HG03066 (cell line): ENCODE measurements around the gene NKTR.
"Not testable (repeated sequence)": the region's sequence is repeated elsewhere in the genome, so short reads cannot be mapped to it uniquely, and the experiment has no call there.

Source experiments
- ATAC-seq: cut with Tn5 transposase; IDR thresholded peaks from one replicate; pipeline ENCODE4 v1.9.1; 2021; ENCODE audit warnings: low read depth; ENCODE audit not compliant: unreplicated experiment

NKTR gene

DNA sequence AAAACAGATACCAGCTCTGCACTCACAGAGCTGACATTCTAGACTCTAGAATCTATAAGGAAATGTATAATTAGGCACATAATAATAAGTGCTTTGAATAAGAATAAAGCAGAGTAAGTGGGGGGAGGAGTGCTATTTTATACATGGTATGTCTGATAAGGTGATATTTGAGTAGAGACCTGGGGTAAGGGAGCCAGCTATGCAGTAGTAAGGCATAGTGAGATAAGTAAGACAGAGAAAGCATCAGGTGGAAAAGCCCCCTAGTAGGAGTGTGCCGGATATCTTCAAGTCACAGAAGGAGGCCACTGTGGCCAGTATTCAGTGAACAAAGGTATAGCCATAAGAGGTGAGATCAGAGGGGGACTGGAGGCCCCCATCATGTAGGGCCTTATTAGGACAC lies 6.9 kb upstream of the NKTR start:
- ATAC-seq = no peak

DNA sequence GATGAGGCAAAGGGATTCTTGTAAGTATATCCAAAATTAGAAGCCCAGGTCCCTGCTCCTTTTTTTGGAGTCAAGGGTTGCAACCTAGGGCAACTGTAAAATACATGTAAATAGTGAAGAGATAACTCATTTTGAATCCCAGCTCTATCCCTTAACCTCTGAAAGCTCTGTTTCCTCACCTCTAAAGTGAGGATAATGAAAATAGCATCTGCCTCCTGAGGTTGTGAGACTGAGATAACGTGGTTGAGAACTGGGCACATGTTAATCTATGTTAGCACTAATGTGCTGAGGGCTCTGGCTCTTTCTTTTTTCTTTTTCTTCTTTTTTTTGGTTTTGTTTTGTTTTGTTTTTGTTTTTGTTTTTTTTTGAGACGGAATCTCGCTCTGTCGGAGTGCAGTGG lies 4.8 kb upstream of the NKTR start:
- no peak for ATAC-seq

DNA sequence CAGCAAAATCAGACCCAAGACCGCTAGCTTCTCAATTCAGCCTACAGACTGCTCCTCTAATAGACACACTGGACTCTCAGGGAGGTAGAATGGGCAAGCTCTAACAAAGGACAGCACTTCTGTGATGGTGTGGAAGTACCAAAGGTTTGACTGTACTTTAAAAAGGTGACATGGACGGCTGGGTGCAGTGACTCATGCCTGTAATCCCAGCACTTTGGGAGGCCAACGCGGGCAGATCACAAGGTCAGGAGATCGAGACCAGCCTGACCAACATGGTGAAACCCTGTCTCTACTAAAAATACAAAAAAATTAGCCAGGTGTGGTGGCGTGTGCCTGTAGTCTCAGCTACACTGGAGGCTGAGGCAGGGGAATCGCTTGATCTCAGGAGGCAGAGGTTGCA lies 3.4 kb upstream of the NKTR start:
- ATAC-seq = not testable (repeated sequence)

DNA sequence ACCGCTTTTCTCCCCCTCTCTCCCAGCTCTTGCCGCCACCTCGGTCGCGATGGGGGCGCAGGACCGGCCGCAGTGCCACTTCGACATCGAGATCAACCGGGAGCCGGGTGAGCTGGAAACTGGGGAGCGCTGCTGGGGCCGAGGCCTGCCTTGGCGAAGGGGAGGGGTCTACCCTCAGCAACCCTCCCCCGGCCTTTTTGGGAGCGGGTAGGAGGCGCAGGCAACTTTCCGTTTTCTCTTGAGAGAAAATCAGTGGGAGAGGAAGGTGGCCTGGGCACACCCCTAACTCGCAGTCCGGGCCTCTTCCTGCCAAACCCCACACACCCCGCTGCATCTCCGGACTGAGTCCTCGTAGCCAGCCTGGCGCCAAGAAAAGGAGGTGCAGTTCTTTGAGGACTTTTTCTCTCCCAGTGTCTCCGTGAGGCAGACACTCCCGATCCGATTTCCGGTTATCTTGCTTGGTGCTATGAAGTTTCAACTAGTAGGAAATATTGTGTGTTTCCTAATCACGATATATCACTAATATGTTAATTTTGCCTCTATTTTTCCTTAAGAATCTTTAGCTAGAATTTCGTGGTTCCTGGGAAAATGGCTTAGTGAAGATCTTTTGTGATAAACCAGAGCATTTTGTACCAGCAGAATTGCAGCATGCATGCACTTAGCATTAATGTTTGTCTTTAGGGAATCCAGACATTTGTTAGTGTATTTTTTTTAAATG lies 631 bp downstream of the NKTR start:
- ATAC-seq = peak; percentile 36

DNA sequence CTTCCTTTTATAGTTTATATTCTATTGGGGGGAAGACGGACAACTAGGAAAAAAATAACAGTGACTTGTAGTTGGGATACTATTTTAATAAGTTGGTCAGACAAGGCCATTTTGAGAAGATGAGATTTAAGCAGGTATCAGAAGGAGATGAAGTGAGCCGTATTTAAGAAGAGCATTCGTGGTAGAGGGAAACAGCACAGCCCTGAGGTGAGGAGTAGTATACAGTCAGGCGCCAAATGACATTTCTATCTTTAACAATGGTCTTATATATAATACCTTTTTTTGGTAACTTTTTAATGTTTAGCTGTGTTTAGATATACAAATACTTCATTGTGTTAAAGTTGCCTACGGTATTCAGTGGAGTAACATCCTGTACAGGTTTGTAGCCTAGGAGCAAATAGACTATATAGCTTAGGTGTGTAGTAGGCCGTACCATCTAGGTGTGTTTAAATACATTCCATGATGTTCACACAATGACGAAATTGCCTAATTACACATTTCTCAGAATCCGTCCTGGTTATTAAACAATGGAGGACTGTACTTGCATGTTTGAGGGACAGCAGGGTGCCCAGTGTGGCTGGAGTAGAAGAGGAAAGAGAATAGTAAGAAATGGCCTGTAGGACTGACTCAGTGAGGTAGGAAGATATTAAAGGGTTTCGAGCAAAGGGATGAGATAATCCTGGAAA lies 1.6 kb downstream of the NKTR start:
- ATAC-seq = no peak

DNA sequence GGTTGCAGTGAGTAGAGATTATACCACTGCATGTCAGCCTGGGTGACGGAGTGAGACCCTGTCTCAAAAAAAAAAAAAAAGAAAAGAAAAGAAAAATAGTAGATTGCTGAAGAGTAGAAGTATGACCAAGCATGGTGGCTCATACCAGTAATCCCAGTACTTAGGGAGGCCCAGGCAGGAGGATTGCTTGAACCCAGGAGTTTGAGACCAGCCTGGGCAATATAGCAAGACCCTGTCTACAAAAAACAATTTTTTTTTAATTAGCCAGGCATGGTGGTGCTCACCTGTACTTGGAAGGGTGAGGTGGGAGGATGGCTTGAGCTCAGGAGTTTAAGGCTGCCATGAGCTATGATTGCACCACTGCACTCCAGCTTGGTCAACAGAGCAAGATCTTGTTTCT lies 2.5 kb downstream of the NKTR start:
- ATAC-seq = no peak

DNA sequence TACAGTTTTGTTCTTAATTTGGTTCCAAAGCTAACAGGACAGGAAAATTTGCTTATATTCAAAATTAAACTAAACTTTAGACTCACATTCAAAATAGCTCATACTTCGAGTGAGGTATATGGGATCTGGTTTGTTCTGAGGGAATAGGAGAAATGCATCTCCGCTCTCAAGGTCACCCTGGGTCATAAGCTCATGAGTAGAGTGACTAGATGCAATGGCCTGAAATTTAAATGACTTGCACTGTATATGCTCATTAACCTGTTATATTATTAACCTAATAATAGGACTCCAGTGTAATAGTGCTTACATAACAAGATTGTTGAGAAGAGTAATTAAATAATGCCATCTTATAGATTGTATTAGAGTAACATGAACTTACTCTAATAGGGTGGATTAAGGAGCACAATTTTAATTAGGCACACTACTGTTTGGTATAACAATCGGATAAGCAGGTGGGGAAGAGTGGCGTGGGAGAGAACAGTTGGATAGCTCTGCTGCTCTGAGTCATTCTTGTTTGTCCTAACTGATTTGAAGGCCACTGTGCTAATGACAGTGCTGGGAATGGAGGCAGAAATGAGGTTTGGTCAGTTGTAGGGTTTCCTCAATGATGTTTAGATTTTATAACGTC lies 5.2 kb downstream of the NKTR start:
- no peak for ATAC-seq

DNA sequence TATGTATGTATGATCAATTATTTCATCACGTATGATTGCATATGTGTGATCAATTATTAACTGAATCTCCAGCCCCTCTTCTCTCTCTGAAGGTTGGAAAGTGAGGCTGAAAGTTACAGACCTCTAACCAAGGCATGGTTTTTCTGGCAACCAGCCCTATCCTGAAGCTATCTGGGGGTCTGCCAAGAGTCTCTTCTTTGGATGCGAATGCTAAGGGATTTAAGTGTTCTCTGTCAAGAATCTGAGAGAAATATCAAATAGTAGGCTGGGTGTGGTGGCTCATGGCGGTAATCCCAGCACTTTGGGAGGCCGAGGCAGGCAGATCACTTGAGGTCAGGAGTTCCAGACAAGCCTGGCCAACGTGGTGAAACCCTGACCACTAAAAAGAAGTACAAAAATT lies 8.1 kb downstream of the NKTR start:
- no peak for ATAC-seq

DNA sequence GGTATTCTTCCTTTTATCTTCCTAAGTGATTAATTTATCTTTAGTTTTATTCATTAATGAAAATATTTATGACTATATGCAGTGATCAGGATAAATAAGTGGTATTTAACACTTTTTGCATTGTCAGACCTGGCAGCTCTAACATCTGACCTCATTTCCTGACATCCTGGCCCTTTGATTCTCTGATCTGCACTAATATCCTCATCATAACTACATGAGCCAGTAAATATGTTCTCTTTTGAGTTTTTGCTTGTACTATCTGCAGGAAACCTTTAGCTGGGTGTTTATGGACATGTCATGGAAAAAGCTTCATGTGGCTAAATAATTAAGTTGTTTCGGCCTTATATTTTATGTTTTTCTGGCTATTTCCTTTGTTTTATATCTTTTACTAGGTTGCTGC lies 10.5 kb downstream of the NKTR start:
- ATAC-seq = no peak

DNA sequence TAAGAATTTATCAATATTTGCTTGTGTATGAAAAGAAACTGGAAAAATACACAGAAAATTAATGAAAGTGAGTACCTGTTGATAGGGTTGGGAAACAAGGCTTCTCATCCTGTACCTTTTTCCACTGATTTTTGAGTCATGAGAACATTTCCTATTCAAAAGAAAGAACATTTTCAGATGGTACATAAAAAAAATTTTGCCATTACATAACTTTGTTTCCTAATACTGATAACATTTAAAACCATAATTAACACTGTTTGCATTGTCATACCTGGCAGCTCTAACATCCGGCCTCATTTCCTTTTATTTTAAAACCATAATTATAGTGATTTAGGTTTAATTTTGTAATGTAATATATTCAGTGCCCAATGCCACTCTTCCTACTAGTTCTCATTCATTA lies 11.7 kb downstream of the NKTR start:
- ATAC-seq = no peak

DNA sequence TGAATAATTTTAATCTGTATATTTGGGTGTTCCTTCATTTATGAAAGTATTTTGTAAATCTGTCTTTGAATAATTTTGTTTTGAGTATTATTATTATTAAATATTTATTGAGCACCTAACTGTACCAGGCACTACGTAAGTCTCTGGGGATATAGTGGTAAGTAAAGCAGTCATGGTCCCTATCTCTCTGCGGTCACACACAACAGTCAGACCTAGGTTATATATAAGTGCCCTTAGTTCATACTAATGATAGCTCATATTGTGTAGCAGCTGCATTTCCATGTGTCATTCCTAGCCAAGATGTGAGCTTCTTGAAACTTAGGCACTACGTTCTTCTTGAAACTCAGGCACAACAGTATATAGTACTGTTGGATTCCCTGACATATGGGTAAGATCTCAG lies 12.4 kb downstream of the NKTR start:
- no peak for ATAC-seq

DNA sequence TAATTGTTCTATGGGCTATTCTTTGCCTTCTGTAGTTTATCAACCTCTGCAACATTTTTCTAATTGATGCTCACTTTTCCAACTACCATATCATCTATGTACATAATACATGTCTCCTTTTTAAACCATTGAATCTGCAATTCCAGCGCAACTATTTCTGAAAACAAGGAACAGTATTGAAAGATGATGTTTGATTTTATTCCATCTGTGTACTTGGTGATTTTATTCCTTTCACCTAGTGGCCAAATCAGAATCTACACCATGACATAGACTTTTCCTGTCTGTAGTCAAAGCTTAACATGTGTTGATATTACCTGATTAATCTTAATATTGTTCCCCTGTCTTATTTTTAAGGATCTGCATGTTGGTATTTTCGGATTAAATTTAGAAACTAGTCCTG lies 13.0 kb downstream of the NKTR start:
- ATAC-seq = no peak

DNA sequence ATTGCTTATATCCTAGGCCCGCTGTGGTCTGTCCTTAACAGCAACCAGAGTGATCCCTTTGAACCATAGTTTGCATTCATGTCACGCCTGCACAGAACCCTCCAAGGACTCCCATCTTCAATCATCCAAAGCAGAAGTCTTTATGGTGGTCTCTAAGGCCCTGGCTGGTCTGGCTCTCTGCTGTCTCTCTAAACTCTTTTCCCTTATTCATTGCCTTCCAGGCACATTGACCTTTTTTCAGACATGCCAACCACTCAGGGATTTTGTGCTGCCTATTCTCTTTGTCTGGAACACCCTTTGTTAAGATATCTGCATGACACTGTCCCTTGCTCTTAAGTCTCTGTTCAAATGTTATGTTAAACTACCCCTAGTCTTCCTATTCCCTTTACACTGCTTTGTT lies 31.1 kb downstream of the NKTR start:
- ATAC-seq = no peak

DNA sequence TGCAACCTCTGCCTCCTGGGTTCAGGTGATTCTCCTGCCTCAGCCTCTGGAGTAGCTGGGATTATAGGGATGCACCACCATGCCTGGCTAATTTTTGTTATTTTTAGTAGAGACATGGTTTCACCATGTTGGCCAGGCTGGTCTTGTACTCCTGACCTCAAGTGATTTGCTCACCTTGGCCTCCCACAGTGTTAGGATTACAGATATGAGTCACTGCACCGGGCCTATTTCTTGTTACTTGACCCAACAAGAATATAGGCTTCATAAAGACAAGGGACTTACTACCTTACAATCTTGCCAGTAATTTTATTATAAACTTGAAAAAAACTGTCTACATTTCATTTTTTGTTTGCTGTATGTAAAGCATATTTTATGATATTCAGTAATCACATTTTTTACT lies 31.7 kb downstream of the NKTR start:
- no peak for ATAC-seq

DNA sequence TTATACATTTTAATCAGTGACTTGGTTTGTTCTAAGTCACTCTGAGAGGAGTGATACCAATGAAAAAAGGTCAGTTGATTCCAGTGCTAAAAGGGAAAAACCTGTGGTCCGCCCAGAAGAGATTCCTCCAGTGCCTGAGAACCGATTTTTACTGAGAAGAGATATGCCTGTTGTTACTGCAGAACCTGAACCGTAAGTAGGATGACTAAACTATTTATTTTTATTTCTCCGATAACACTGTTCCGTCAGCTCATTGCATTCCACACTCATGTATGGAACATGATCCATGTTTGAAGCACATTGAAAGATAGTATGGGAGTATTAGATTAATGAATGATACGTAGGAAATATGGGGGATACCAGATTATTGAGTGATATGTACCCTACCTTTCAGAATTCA lies 33.1 kb downstream of the NKTR start:
- no peak for ATAC-seq

DNA sequence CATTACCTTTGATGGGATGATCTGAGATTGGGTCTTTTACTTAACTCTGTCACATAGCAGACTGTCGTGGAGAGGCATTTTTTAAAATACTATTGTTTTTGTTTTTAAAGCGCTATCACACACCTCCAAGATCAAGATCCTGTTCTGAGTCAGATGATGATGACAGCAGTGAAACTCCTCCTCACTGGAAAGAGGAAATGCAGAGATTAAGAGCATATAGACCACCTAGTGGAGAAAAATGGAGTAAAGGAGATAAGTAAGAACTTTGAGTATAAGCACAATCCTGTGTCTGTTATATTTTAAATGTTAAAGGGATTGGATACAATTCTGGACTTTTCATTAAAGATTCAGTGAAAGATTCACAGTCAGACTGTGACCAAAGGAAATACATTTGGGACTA lies 34.6 kb downstream of the NKTR start:
- ATAC-seq = no peak

DNA sequence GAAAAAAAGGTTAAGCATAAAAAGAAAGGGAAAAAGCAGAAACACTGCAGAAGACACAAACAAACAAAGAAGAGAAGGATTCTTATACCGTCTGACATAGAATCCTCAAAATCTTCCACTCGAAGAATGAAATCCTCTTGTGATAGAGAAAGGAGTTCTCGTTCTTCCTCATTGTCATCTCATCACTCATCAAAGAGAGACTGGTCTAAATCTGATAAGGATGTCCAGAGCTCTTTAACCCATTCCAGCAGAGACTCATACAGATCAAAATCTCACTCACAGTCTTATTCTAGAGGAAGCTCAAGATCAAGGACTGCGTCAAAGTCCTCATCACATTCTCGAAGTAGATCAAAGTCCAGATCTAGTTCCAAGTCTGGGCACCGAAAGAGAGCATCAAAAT lies 36.5 kb downstream of the NKTR start:
- no peak for ATAC-seq

DNA sequence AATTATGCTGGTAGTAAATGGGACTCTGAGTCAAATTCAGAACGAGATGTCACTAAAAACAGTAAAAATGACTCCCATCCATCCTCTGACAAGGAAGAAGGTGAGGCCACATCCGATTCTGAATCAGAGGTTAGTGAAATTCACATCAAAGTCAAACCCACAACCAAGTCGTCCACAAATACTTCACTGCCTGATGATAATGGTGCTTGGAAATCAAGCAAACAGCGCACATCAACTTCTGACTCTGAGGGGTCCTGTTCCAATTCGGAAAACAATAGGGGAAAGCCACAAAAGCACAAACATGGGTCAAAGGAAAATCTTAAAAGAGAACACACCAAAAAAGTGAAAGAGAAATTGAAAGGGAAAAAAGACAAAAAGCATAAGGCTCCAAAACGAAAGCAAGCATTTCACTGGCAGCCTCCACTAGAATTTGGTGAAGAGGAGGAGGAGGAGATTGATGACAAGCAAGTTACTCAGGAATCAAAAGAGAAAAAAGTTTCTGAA lies 37.9 kb downstream of the NKTR start:
- no peak for ATAC-seq

DNA sequence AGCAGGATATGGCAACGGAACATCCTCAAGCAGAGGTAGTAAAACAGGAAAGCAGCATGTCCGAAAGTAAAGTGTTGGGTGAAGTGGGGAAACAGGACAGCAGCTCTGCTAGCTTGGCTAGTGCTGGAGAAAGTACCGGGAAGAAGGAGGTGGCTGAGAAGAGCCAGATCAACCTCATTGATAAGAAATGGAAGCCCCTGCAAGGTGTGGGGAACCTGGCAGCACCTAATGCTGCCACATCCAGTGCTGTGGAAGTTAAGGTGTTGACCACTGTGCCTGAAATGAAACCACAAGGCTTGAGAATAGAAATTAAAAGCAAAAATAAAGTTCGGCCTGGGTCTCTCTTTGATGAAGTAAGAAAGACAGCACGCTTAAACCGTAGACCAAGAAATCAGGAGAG lies 38.7 kb downstream of the NKTR start:
- no peak for ATAC-seq

DNA sequence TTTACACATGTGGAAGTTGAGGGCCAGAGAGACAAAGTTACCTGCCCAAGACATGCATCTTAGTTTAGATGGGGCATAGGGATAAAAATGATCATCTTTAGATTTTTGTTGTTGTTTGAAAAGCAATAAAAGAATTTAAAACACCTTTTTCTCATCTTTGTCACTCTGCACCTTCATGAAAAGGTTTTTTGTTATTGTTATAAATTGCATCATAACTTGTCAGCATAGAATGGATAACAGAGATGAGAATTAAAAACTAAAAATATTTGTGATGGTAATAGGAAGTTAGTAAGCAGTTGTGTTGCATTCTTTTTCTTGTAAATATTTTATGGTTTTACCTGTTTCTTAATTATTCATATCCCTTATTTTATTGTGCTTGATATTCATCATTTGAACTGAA lies 39.6 kb downstream of the NKTR start:
- ATAC-seq = no peak

DNA sequence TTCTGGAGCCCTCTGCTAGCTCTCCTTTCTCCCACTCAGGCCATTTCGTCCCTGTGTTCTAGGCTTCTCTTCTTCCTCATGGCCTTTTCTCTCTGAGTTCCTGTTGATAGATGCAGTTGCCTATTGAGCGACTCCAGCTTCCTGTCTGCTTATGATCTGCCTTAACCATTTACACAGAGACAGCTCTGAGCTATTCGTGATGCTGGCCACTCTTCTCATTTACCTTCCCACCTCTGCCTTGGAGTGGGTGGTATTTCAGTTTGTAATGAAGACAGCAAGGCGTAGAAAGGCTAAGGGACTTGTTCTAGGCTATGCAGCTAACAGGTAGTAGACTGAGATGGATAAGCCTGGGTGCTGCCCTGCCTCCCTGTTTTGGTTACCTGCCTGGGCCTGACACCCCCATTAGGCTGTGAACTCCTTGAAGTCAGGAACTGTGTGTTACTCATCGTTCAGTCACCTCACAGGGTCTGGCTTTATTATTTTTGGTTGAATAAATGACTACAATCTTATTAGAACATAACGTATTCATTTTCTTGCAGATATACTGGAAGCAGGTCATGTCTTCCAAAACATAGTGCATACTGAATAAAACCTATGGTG lies 40.4 kb downstream of the NKTR start:
- ATAC-seq = no peak
